HG03139 (cell line): ENCODE results near the gene MSLN.
"Not testable (repeated sequence)": the region's sequence is repeated elsewhere in the genome, so short reads cannot be mapped to it uniquely, and the experiment has no call there.

ENCODE experiments used
- ATAC-seq: cut with Tn5 transposase; IDR thresholded peaks from one replicate; pipeline ENCODE4 v1.9.1; 2021; ENCODE audit not compliant: unreplicated experiment

Gene MSLN

DNA sequence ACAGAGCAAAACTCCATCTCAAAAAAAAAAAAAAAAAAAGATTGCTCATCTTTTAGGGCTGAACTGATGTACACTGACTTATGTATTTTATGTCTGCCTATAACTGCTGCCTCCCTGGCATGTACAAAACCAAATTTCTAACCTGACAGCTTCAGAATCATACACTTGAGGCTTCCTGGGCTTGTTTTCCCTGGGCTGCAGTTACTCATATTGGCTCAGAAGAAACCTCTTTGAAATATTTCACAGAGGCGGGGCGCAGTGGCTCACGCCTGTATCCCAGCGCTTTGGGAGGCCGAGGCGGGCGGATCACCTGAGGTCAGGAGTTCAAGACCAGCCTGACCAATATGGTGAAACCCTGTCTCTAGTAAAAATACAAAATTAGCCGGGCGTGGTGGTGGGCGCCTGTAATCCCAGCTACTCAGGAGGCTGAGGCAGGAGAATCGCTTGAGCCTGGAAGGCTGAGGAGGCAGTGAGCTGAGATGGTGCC, 6.4 kb upstream of the MSLN start:
- not testable (repeated sequence) for ATAC-seq

DNA sequence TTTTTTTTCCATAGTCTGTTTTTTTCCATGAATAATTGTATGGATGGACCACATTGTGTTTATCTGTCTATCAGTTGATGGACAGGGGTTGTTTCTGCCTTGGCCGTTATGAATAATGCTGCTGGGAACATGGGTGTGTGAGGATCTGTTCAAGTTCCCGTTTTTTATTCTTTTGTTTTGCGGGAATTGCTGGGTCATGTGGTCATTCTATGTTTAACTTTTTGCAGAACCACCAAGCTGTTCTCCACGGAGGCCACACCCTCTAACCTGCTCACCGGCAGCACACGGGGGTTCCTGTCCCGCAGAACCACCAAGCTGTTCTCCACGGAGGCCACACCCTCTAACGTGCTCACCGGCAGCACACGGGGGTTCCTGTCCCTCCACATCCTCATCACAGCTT, 5.9 kb upstream of the MSLN start:
- ATAC-seq, result no peak

DNA sequence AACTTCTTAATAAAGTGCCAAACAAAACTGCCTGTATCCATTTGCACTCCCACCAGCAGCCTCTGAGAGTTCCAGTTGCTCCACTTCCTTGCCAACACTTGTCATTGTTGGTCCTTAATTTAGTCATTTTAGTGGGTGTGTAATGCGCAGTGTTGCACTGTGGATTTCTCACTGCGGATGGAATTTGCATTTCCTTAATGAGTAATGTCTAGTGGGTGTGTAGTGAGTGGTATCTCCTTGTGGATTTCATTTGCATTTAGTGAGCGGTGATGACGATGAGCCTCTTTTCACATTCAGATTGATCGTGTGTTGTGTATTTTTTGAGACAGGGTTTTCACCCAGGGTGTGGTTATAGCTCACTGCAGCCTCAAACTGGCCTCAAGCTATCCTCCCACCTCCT, 4.1 kb upstream of the MSLN start:
- ATAC-seq, result no peak

DNA sequence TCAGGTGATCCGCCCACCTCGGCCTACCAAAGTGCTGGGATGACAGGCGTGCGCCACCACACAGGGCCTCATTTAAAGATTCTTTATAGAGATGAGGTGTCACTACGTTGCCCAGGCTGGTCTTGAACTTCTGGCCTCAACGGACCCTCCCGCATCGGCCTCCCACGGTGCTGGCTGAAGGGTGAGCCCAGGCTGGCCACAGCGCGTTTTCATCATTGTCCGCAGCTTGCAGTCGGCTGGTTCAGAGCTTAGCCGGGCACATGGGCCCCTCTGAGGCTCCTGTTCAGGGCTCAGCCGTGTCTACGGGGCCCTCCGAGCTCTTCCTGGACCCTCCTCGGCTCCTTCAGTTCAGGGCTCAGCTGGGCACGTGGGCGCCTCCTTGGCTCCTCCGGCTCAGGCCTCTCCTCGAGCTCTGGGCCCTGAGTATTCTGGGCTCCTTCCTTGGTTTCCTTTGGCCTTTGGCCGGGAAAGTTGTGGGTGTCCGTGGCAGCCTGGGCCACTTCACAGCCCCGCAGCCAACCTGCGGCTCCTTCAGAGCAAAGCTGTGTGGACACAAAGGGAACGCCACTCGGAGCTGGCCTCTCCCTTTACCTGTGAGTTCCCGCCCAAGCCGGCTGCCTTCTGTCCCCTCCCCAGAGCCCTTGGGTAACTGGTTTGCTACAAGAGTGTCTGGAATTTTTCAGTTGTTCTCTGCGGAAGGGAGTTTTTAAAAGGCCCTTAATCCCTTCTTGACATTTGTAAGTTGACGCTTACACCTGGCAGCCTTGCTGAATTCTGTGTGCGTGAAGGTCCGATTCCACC, 1.2 kb upstream of the MSLN start:
- no peak for ATAC-seq

DNA sequence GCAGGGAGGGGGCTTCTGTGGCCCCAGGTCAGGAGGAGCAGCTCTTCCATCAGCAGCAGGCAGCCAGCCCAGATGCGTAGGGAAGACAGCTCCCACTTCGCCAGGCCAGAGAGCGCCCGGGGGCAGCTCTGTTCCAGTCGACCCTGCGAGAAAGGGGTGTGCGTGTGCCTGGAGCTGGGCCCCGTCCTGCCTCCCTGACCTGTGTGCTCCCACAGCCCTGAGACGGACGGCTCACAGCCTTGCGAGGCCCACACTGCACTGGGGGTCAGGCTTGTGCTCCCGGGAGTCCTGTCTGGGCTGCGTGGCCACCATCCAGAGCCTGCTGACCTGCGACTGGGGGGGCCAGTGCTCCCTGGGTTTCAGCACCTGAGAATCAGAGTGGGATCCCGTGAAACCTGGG, 469 bp upstream of the MSLN start:
- ATAC-seq, result no peak

DNA sequence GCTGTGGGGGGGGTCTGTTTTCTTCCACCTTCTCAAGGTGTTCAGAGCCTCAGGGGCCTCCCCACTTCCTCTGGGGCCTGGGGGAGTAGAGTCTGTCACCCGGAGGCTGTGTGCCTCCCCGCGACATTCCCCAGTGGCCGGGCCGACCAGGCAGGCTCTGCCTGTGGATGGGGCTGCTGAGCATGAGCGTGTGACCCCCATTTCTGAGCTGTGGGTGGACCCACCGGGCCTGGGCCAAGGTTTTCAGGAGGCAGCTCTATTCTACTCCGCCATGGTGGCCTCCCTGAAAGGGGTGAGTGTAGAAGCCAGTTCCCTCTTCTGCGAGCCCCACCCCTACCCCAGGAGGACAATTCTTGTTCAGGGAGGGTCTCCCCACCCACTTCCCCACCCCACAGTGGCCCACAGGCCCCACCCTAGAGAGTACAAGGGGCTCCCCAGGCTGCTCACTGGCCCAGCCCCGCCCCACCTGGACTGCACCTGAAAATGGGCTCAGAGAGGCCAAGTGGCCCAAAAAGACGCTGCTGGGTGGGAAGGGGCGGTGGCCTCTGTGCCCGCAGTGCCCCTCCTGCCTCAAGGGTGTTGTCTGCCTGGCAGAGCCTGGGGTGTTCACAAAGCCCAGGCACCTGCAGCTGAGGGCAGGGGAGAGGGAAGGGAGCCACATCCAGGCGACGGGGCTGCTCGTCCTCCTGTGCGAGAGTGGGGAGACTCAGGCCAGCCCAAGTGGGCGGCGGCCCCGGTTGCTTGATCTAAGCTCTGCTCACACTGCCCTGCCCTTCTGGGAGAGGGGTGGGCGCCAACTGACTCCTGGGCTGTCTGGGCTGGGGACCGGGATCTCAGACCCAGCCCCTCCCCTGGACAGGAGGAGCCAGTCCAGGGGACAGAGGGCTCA, 1.3 kb downstream of the MSLN start:
- ATAC-seq, result no peak

DNA sequence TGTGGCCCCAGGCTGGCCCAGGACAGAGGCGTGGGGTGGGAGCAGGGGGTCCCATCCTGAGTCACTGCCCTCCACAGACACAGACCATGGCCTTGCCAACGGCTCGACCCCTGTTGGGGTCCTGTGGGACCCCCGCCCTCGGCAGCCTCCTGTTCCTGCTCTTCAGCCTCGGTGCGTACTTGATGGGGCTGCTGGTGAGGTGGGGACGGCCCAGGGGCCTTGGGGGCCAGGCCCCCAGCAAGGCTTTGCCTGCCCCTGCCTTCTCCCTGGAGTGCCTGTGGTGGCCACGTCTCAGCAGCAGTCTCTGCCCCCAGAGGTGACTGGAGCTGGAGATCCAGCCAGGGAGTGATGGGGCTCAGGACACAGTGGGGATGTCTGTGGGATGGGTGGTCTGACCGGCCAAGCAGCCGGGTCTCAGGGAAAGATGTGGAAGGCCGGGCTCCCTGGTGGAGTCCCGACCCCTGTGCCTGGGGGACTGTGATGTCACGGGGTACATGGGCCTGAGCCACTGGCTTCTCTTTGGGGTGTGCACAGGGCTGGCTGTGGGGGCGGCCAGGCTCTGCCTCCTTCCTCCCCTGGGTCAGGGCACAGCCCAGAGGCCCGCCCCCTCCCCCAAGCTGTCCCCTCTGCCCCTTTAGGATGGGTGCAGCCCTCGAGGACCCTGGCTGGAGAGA, 2.2 kb downstream of the MSLN start:
- no peak for ATAC-seq

DNA sequence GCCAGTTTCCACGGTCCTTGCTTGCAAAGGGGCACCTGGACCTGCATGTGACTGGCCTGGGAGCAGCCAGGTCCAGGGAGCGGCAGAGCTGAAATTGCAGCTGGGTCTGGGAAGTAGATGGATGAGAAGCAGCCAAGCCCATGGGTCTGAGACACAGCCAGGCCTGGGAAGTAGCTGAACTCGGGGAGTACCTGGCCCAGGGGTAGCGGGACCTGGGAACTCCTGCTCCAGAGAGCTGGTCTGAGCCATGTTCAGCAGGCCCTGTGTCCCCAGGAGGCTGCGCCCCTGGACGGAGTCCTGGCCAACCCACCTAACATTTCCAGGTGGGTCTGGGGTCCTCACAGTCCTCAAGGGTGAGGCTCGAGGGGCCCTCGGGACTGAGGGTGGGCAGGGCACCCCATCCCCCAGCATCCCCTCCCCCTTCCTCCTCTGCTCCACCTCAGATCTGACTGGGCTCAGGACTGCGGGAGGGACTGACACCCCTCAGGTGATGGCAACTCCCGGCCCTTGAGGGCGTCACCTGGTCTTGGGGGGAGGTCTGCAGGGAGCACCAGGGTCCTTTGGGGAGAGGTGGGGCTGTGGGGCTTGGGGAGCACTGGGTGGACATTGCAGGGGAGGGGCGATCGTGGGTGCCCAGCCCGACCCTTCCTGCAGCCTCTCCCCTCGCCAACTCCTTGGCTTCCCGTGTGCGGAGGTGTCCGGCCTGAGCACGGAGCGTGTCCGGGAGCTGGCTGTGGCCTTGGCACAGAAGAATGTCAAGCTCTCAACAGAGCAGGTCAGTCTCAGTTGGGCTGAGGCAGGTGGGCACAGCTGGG, 3.0 kb downstream of the MSLN start:
- ATAC-seq, result no peak

DNA sequence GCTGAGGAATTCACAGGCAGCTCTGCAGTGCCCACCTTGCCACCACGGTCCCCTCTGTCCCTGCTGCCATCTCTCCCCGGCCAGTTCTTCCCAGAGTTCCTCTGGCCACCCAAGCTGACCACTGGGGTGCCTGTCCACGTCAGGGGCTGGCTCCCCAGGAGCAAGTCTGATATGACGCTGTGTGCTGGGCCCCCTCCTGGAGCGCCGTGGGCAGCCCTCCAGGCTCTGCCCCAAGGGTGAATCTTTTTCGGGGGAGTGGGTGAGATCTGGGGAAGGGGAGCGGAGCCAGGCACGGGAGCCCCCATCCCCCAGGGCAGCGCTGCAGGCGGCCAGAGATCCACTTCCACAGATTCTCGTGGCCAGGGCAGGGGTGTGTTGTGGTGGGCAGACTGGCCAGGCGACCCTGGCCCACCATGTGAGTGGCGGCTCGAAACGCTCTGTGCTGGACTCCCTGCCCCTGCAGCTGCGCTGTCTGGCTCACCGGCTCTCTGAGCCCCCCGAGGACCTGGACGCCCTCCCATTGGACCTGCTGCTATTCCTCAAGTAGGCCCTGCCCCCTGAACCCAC, 3.7 kb downstream of the MSLN start:
- no peak for ATAC-seq

DNA sequence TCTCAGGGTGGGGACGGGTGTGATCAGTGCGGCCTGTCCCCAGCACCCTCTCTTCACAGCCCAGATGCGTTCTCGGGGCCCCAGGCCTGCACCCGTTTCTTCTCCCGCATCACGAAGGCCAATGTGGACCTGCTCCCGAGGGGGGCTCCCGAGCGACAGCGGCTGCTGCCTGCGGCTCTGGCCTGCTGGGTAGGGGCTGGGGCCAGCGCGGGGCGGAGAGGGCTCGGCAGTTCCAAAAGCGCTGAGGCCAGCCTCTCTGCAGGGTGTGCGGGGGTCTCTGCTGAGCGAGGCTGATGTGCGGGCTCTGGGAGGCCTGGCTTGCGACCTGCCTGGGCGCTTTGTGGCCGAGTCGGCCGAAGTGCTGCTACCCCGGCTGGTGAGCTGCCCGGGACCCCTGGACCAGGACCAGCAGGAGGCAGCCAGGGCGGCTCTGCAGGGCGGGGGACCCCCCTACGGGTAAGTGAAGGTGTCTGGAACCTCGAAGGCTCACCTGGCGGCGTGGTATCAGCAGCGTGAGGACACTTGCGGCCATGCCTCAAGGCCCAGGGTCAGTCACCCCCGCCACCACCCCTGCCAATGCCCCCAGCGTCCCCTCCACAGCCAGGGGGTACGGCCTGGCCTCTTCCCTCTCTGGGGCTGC, 4.4 kb downstream of the MSLN start:
- no peak for ATAC-seq

DNA sequence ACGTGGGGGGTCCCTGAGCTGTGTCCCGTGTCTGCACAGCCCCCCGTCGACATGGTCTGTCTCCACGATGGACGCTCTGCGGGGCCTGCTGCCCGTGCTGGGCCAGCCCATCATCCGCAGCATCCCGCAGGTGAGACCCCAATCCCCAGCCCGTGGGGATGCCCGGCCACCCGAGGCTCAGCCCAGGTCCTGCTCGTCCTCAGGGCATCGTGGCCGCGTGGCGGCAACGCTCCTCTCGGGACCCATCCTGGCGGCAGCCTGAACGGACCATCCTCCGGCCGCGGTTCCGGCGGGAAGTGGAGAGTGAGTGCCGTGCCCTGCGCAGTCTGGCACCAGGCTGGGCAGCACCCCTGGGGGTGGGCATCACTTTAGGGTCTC, 4.9 kb downstream of the MSLN start:
- ATAC-seq, result no peak

DNA sequence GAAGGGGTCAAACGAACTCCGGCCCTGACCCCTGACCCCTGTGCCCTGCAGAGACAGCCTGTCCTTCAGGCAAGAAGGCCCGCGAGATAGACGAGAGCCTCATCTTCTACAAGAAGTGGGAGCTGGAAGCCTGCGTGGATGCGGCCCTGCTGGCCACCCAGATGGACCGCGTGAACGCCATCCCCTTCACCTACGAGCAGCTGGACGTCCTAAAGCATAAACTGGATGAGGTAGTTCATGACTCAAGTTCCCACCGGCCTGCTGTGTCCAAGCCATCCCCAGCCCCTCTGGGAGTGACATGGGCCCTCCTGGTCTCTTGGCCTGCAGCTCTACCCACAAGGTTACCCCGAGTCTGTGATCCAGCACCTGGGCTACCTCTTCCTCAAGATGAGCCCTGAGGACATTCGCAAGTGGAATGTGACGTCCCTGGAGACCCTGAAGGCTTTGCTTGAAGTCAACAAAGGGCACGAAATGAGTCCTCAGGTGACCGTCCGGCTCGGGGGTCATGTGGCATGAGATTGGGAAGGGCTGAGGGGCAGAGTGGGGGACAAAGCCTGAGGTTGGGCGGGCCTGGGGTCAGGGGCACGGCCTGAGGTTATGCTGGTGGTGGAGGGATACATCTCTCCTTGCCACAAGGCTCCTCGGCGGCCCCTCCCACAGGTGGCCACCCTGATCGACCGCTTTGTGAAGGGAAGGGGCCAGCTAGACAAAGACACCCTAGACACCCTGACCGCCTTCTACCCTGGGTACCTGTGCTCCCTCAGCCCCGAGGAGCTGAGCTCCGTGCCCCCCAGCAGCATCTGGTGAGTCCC, 5.7 kb downstream of the MSLN start:
- no peak for ATAC-seq

DNA sequence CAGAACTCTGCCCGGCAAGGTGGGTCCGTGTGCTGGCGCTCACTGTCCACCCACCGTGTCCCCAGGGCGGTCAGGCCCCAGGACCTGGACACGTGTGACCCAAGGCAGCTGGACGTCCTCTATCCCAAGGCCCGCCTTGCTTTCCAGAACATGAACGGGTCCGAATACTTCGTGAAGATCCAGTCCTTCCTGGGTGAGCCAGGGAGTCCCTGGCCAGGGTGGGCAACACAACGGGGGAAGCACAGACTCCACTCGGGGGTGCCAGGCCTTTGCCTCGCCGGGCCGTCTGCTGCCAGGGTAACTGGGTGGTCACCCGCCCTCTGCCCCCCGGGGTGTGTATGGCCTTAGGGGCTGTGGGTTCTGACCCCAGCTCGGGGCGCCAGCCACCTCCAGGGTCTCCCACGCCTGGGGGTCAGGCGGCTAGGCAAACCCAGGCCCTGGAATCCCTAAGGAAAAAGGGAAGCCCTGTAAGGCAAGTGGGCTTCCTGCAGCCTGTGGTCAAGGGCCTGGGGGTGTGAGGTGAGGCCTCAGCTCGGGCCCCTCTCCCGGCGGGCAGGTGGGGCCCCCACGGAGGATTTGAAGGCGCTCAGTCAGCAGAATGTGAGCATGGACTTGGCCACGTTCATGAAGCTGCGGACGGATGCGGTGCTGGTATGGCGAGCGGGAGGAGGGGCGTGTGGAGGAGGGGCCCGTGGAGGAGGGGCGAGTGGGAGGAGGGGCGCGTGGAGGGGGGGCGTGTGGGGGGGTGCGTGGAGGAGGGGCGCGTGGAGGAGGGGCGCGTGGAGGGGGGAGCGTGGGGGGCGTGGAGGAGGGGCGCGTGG, 6.5 kb downstream of the MSLN start:
- no peak for ATAC-seq

DNA sequence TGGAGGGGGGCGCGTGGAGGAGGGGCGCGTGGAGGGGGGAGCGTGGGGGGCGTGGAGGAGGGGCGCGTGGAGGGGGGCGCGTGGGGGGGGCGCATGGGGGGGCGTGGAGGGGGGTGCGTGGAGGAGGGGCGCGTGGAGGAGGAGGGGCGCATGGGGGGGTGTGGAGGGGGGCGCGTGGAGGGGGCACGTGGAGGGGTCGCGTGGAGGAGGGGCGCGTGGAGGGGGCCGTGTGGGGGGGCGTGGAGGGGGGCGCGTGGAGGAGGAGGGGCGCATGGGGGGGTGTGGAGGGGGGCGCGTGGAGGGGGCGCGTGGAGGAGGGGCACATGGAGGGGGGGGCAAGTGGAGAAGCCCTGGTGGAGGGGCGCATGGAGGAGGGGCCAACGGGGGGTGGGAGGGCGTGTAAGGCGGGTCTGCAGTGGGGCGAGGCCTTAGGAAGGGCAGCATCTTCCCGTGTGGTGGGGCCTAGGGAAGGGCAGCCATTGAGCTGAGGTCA, 7.3 kb downstream of the MSLN start:
- ATAC-seq, result no peak

DNA sequence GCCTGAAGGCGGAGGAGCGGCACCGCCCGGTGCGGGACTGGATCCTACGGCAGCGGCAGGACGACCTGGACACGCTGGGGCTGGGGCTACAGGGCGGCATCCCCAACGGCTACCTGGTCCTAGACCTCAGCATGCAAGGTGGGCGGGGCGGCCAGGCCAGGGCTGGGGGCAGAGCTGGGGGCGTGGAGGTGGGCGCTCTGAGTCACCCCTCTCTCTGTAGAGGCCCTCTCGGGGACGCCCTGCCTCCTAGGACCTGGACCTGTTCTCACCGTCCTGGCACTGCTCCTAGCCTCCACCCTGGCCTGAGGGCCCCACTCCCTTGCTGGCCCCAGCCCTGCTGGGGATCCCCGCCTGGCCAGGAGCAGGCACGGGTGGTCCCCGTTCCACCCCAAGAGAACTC, 7.9 kb downstream of the MSLN start:
- ATAC-seq, result no peak

DNA sequence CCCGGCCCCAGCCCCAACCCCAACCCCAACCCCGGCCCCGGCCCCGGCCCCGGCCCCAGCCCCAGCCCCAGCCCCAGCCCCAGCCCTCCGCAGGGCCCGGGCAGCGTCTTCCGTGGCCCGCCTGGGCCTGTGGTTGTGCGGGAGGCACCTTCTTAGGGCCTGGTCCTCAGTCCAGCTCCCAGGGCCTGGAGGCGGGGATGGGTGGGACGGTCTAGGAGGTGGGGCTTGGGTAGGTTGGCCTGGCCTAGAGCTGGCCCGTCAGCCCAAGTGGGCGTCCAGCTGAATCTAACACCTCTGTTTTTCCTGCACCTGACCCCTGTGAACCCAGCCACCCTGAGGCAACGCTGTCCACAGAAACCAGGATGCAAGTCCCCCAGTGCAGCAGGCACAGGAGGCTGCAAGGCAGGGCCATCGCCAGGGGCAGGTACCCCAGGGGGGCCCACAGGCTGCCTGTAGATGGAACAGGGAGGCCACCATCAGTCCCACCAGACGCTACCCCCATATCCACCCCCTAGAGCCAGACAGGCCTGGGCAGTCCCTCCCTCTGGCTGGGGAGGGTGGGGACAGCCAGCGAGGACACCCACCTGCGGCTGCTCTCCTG, 8.8 kb downstream of the MSLN start:
- no peak for ATAC-seq

DNA sequence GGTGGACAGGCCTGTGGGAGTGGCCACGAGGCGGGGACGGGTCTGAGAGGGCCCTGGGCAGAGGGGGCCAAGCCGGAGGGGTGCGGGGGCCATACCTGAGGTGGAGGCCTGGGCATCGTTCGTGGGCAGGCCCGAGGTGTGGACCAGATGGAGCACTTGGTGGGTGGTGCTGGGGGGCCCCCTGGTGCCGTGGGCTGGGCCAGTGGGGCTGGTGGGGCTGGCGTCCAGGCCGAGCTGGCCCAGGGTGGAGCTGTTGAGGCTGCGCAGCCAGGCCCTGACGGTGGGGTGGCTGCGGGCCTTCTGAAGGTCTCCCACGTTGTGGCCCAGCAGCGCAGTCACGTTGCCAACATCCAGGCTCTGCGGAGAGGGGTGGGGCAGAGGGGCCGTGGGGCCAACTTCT, 9.4 kb downstream of the MSLN start:
- ATAC-seq, result no peak

DNA sequence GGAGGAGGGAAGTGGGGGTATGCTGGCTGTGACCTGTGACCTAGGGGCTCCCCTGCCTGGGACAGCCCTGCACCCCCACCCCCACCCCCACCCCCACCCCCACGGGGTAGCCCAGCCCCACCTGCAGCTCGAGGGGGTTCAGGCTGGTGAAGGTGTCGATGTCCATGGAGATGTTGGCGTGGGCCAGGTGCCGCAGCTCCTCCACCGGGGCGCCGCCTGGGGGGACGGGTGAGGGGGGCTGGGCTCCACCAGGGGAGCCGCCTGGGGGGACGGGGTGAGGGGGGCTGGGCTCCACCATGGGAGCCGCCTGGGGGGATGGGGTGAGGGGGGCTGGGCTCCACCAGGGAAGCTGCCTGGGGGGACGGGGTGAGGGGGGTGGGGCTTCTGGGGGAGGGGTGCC, 9.9 kb downstream of the MSLN start:
- no peak for ATAC-seq
